Nephron (organoid): ENCODE data around the gene UBN2.
A peak's percentile ranks its signal among the peaks of the same experiment; 100 is the strongest.

Source experiments
- H3K27ac Mint-ChIP-seq, 3 experiments: 2 replicates each; pipeline ENCODE4 v1.8.0; 2020; ENCODE audit warnings: mixed read lengths in 3 of 3, mild to moderate bottlenecking in 2 of 3, moderate library complexity in 1 of 3
- H3K27me3 Mint-ChIP-seq: 2 replicates; pipeline ENCODE4 v1.8.0; 2021; ENCODE audit warnings: low read depth, mild to moderate bottlenecking, moderate library complexity, mixed read lengths
- H3K36me3 Mint-ChIP-seq: 2 replicates; pipeline ENCODE4 v1.8.0; 2020; ENCODE audit warnings: low read depth, mixed read lengths
- H3K4me1 Mint-ChIP-seq: 2 replicates; pipeline ENCODE4 v1.8.0; 2020; ENCODE audit warnings: mixed read lengths
- H3K4me3 Mint-ChIP-seq, 3 experiments: 2 replicates each; pipeline ENCODE4 v1.8.0; 2020; ENCODE audit warnings: mild to moderate bottlenecking in 3 of 3, mixed read lengths in 3 of 3, moderate library complexity in 2 of 3
- H3K9me3 Mint-ChIP-seq: 2 replicates; pipeline ENCODE4 v1.8.0; 2020; ENCODE audit warnings: mixed read lengths
- CTCF ChIP-seq, 3 experiments: fragments of 200-600 bp; sonication (generic); IDR thresholded peaks; one replicate each; pipeline ENCODE4 v1.5.0; 2021; ENCODE audit warnings: antibody characterized with exemption in 3 of 3; ENCODE audit not compliant: unreplicated experiment in 3 of 3

UBN2 gene

GRCh38 chr7:139341776-139342226, 110.8 kb downstream of the UBN2 start:
- Mint-ChIP-seq H3K27me3 (peaks cover 6% of the 10 kb centered on the region), H3K27ac (peak overlapping the region; percentile 100), H3K9me3 (peaks cover 11% of the 10 kb centered on the region), H3K4me1 (peaks cover 8% of the 10 kb centered on the region), H3K4me3 (peak overlapping the region; percentile 91 to 93 (median 91)), H3K36me3 (peaks cover 27% of the 10 kb centered on the region)
- TF ChIP-seq CTCF (IDR thresholded peaks at IDR 0.05; ENCODE audit: unreplicated experiment in 3 of 3): no peak

GRCh38 chr7:139345042-139345441, 114.0 kb downstream of the UBN2 start:
- H3K36me3 Mint-ChIP-seq: peaks cover 51% of the 10 kb centered on the region
- no peak for TF ChIP-seq CTCF (IDR thresholded peaks at IDR 0.05; ENCODE audit: unreplicated experiment in 3 of 3)
- H3K9me3 Mint-ChIP-seq: peaks cover 4% of the 10 kb centered on the region
- peaks cover 6% of the 10 kb centered on the region for H3K27me3 Mint-ChIP-seq
- H3K27ac Mint-ChIP-seq: no peak overlapping the region
- H3K4me3 Mint-ChIP-seq: peak overlapping the region in 2 of 3 experiments; percentile 36 to 60
- peaks cover 8% of the 10 kb centered on the region for H3K4me1 Mint-ChIP-seq

GRCh38 chr7:139351027-139351426, 120.0 kb downstream of the UBN2 start:
- Mint-ChIP-seq H3K27ac (no peak overlapping the region), H3K9me3 (no peaks in the 10 kb centered on the region), H3K4me3 (no peak overlapping the region), H3K36me3 (peaks cover 63% of the 10 kb centered on the region), H3K27me3 (no peaks in the 10 kb centered on the region), H3K4me1 (no peaks in the 10 kb centered on the region)
- TF ChIP-seq CTCF (IDR thresholded peaks at IDR 0.05; ENCODE audit: unreplicated experiment in 3 of 3): no peak

- Mint-ChIP-seq H3K27ac (no peak overlapping the region), H3K4me1 (peaks cover 4% of the 10 kb centered on the region), H3K36me3 (peaks cover 42% of the 10 kb centered on the region), H3K9me3 (no peaks in the 10 kb centered on the region), H3K4me3 (no peak overlapping the region), H3K27me3 (no peaks in the 10 kb centered on the region)
- TF ChIP-seq CTCF (IDR thresholded peaks at IDR 0.05; ENCODE audit: unreplicated experiment in 3 of 3): no peak
Measured at GRCh38 chr7:139354729-139355128, 123.7 kb downstream of the UBN2 start.

GRCh38 chr7:139355320-139355719, 124.3 kb downstream of the UBN2 start:
- Mint-ChIP-seq H3K4me1 (peaks cover 4% of the 10 kb centered on the region), H3K9me3 (no peaks in the 10 kb centered on the region), H3K27ac (peak overlapping the region in 1 of 3 experiments; percentile 26), H3K36me3 (peaks cover 38% of the 10 kb centered on the region), H3K27me3 (no peaks in the 10 kb centered on the region), H3K4me3 (peak overlapping the region in 2 of 3 experiments; percentile 38 to 49)
- no peak for TF ChIP-seq CTCF (IDR thresholded peaks at IDR 0.05; ENCODE audit: unreplicated experiment in 3 of 3)
